DOHH2 (cell line): ENCODE results near the gene FBXL17.

Experiments used
- H3F3A ChIP-seq: fragments of 200-600 bp; sonication (generic), shearing (Covaris generic); 2 replicates; pipeline ENCODE4 v1.6.0; 2016; ENCODE audit warnings: antibody characterized with exemption, mild to moderate bottlenecking; ENCODE audit not compliant: control insufficient read depth, insufficient read depth
- H3K27ac ChIP-seq: fragments of 200-600 bp; sonication (generic); 2 replicates; pipeline ENCODE4 v1.5.1; 2014; ENCODE audit warnings: low read depth, mild to moderate bottlenecking, low read length, moderate library complexity
- H3K27me3 ChIP-seq: fragments of 200-600 bp; sonication (generic); 2 replicates; pipeline ENCODE4 v1.6.1; 2014; ENCODE audit warnings: mild to moderate bottlenecking, low read length, mixed read lengths; ENCODE audit not compliant: control insufficient read depth
- H3K36me3 ChIP-seq: fragments of 200-600 bp; sonication (generic); 2 replicates; pipeline ENCODE4 v1.6.1; 2014; ENCODE audit warnings: mild to moderate bottlenecking, low read length, moderate library complexity, mixed read lengths; ENCODE audit not compliant: control insufficient read depth
- H3K4me1 ChIP-seq: fragments of 200-600 bp; sonication (generic); 2 replicates; pipeline ENCODE4 v1.6.1; 2014; ENCODE audit warnings: mild to moderate bottlenecking, low read length, mixed read lengths; ENCODE audit not compliant: control insufficient read depth
- H3K4me2 ChIP-seq: fragments of 200-600 bp; sonication (generic); 2 replicates; pipeline ENCODE4 v1.6.0; 2014; ENCODE audit warnings: mild to moderate bottlenecking, low read length, moderate library complexity
- H3K4me3 ChIP-seq: fragments of 200-600 bp; sonication (generic); 2 replicates; pipeline ENCODE4 v1.5.1; 2014; ENCODE audit warnings: mild to moderate bottlenecking, low read length, mixed read lengths
- H3K79me2 ChIP-seq: fragments of 200-600 bp; sonication (generic); 2 replicates; pipeline ENCODE4 v1.6.1; 2014; ENCODE audit warnings: mild to moderate bottlenecking, low read length, mixed read lengths; ENCODE audit not compliant: control insufficient read depth
- H3K9me2 ChIP-seq: fragments of 200-600 bp; sonication (generic); replicated peaks from 2 replicates; pipeline ENCODE4 v1.6.1; 2014; ENCODE audit warnings: mild to moderate bottlenecking, low read length, mixed read lengths; ENCODE audit not compliant: control insufficient read depth
- H3K9me3 ChIP-seq: fragments of 200-600 bp; sonication (generic); 2 replicates; pipeline ENCODE4 v1.6.1; 2014; ENCODE audit warnings: antibody characterized with exemption, low read length, mixed read lengths; ENCODE audit not compliant: control insufficient read depth, insufficient read depth
- H4K20me1 ChIP-seq: fragments of 200-600 bp; sonication (generic); 2 replicates; pipeline ENCODE4 v1.6.0; 2014; ENCODE audit warnings: low read depth, mild to moderate bottlenecking, antibody characterized with exemption, low read length, moderate library complexity; ENCODE audit not compliant: control insufficient read depth, insufficient read depth
- CTCF ChIP-seq: fragments of 200-600 bp; sonication (generic); IDR thresholded peaks from one replicate; pipeline ENCODE4 v1.5.1; 2014; ENCODE audit warnings: antibody characterized with exemption, mild to moderate bottlenecking, low read depth, low read length; ENCODE audit not compliant: poor library complexity, severe bottlenecking
- EZH2phosphoT487 ChIP-seq: fragments of 200-600 bp; sonication (generic); IDR thresholded peaks from 2 replicates; pipeline ENCODE4 v1.6.1; 2017; ENCODE audit warnings: borderline replicate concordance, mild to moderate bottlenecking, antibody characterized with exemption, low read length, moderate library complexity, mixed read lengths

FBXL17 gene

DNA sequence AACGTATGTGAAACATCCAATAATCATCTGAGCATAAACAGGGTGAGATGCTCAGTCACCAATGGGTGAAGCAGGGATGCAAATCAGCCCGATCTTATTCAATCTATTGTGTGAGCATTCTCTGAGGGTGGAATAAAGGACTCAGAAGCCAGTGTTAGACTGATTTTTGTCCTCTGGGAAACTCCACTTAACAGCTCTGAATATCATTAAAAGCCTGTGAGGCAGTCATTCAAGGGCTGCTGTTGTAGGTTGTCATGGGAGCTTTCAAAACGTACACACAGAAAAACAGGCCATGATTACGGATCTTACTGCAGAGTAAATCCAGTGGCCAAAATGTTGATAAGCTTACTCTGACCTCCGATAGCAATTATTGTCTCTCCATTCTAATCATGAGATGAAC lies 444.7 kb downstream of the FBXL17 start:
- H3F3A ChIP-seq = no peaks in the 10 kb centered on the region
- no peaks in the 10 kb centered on the region for H3K9me2 ChIP-seq
- no peaks in the 10 kb centered on the region for H3K9me3 ChIP-seq
- H3K27ac ChIP-seq = no peak overlapping the region
- no peaks in the 10 kb centered on the region for H3K27me3 ChIP-seq
- H3K4me1 ChIP-seq = no peaks in the 10 kb centered on the region
- no peaks in the 10 kb centered on the region for H3K79me2 ChIP-seq
- TF ChIP-seq EZH2phosphoT487 (no peak), CTCF (no peak)
- no peaks in the 10 kb centered on the region for H4K20me1 ChIP-seq
- H3K4me2 ChIP-seq = no peak overlapping the region
- no peak overlapping the region for H3K4me3 ChIP-seq
- H3K36me3 ChIP-seq = no peaks in the 10 kb centered on the region

DNA sequence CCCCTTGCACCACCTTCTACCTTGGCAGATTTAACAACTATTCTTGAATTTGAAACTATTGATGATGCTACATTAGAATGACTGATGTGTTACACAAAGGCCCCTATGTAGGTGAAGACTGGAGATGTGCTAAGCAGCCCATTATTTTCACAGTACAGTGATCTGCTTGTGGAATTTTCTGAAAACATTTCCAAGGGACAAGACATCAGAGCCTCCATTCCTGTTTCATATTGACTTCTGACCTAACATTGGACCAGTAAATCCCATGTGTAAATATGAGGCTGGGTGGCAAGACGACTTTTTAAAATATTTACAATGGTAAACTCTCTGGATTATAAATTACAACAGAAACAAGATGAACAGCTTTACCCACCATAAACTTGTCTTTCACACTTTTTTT lies 445.4 kb downstream of the FBXL17 start:
- Histone ChIP-seq H3K27me3 (no peaks in the 10 kb centered on the region), H3K4me1 (no peaks in the 10 kb centered on the region), H3K9me2 (no peaks in the 10 kb centered on the region), H3K36me3 (no peaks in the 10 kb centered on the region), H3K9me3 (no peaks in the 10 kb centered on the region), H3F3A (no peaks in the 10 kb centered on the region), H4K20me1 (no peaks in the 10 kb centered on the region), H3K4me2 (no peak overlapping the region), H3K27ac (no peak overlapping the region), H3K4me3 (no peak overlapping the region), H3K79me2 (no peaks in the 10 kb centered on the region)
- TF ChIP-seq EZH2phosphoT487 = no peak
- TF ChIP-seq CTCF = no peak

DNA sequence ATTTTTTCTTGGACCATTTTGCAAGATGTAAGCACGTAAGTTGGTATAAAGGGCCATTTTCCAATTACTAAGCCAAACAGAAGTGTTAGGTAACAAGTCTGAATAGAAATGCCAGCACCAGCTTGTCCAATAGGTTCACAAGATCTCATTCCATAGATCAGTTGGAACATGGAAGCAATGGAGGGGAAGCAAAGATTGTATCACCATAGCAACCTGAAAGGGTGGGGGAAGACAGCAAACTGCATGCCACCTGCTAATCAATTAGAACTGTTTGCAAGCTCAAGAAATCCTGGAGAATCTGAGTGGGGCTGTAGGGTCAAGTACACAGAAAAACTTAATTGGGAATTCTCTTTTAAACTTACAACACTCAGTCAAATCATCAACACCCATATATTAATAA lies 446.3 kb downstream of the FBXL17 start:
- H3K4me1 ChIP-seq = no peaks in the 10 kb centered on the region
- no peak for TF ChIP-seq EZH2phosphoT487
- no peak for TF ChIP-seq CTCF
- H3K9me2 ChIP-seq = no peaks in the 10 kb centered on the region
- H3F3A ChIP-seq = no peaks in the 10 kb centered on the region
- no peaks in the 10 kb centered on the region for H4K20me1 ChIP-seq
- no peaks in the 10 kb centered on the region for H3K9me3 ChIP-seq
- no peak overlapping the region for H3K27ac ChIP-seq
- H3K36me3 ChIP-seq = no peaks in the 10 kb centered on the region
- no peak overlapping the region for H3K4me2 ChIP-seq
- no peak overlapping the region for H3K4me3 ChIP-seq
- no peaks in the 10 kb centered on the region for H3K27me3 ChIP-seq
- H3K79me2 ChIP-seq = no peaks in the 10 kb centered on the region

GRCh38 chr5:107933326-107933725 lies 448.6 kb downstream of the FBXL17 start:
- H3K27me3 ChIP-seq = no peaks in the 10 kb centered on the region
- no peak overlapping the region for H3K4me2 ChIP-seq
- no peaks in the 10 kb centered on the region for H4K20me1 ChIP-seq
- H3K27ac ChIP-seq = no peak overlapping the region
- no peaks in the 10 kb centered on the region for H3K9me2 ChIP-seq
- no peaks in the 10 kb centered on the region for H3F3A ChIP-seq
- H3K36me3 ChIP-seq = no peaks in the 10 kb centered on the region
- H3K4me3 ChIP-seq = no peak overlapping the region
- no peaks in the 10 kb centered on the region for H3K79me2 ChIP-seq
- no peaks in the 10 kb centered on the region for H3K4me1 ChIP-seq
- TF ChIP-seq CTCF (no peak), EZH2phosphoT487 (no peak)
- H3K9me3 ChIP-seq = no peaks in the 10 kb centered on the region
